Inferior parietal cortex (tissue), 1 donor: Measurements from ENCODE around the gene CD14.
"Not testable (repeated sequence)": the region's sequence is repeated elsewhere in the genome, so short reads cannot be mapped to it uniquely, and the experiment has no call there.

Source experiments
- DNase-seq: peaks from one replicate; pipeline ENCODE4 v3.0.0-alpha.2; 2016; ENCODE audit errors: extremely low spot score

CD14 gene

GRCh38 chr5:140596321-140596741 is 36.6 kb downstream of the CD14 start:
- DNase-seq, result no peak

DNA sequence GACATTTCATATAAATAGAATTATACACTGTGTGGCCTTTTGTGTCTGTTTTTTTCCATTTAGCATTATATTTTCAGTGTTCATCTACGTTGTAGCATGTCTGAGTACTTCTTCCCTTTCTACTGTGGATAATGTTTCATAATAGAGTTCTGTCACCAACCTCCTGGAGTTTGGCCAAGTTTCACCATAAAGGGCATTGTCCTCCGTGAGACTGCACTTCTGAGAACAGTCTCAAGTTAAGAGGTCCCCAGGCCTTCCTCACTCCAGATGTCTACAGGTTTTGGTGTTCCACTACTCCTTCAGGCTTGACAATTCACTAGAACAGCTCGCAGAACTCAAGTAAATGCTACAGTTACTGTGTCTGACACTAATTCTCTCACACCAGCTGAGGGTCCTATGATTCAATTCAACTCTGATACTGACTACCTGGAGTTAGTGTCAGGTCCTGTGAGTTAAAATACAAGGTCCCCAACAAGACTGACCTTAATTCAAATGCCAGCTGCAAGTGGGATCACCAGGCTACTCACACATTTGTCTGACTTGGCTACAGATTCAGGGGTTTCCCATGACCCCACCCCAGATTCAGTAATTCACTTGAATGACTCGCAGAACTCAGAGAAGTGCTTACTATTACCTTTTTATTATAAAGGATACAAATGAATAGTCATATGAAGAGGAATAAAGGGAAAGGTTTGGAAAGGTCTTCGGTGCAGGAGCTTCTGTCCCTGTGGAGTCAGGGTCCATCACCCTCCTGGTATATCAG is 37.3 kb downstream of the CD14 start:
- DNase-seq, result no peak

DNA sequence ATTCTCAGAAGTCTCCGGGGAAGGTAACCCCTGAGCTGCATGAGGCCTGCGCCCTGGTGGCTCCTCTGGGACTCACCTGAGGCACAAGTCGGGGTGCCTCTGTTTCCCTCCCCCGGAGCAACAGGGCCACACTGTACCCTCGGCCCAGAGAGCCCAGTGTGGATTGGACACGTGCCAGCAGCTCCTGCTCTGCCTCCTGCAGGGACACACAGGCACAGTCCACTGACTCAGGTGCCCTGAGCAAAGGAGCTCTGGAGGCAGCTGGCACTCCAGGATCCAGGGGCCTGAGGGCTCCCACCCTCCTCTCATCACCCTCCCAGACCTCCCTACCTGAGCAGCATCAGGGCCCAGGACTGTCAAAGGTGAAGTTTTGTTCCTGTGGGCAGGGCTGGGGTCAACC is 38.8 kb downstream of the CD14 start:
- no peak for DNase-seq

GRCh38 chr5:140593070-140593469 is 39.9 kb downstream of the CD14 start:
- DNase-seq, result not testable (repeated sequence)

DNA sequence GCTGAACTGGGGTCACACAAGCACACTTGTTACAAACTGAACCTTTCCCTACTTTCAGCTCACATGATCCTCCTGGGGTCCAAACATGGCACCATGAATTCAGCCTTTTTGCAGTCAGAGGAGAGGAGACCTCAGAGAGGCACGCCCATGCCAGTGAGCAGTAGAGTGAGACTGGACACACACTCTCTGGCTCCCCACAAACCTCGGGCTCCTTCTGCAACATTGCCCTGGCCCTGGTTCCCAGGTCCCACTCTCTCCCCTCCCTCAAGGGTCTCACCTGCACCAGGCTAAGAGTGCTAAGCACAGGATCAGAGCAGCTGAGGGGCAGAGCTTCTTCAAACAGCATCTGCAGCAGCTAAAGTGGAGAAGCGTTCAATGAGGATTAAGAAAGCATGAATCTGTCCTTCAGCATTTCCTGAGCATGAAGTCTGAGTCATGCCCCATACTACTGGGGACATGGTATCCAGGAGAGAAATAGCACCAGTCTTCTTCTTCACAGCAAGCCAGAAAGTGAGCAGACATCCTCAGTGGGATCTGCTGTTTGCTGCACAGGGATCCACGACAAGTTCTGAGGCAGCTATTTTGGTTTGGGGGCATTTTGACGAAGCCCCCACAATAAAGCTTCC is 41.1 kb downstream of the CD14 start:
- no peak for DNase-seq

- DNase-seq, result no peak
Observed at GRCh38 chr5:140590861-140591260, 42.1 kb downstream of the CD14 start.

- no peak for DNase-seq
Observed at GRCh38 chr5:140588311-140589070, 44.5 kb downstream of the CD14 start.

- DNase-seq, result no peak
Observed at GRCh38 chr5:140587495-140587894, 45.5 kb downstream of the CD14 start.
